Measurements from ENCODE around the gene NTM. TPM values are rescaled to one million over a fixed set of nuclear protein-coding genes. Genes with fewer than 3 reads are reported as not detected.

NTM gene
- total and polyA plus RNA-seq, 12 donors: 0.26 to 11.5 (median 4.0) TPM

DNA sequence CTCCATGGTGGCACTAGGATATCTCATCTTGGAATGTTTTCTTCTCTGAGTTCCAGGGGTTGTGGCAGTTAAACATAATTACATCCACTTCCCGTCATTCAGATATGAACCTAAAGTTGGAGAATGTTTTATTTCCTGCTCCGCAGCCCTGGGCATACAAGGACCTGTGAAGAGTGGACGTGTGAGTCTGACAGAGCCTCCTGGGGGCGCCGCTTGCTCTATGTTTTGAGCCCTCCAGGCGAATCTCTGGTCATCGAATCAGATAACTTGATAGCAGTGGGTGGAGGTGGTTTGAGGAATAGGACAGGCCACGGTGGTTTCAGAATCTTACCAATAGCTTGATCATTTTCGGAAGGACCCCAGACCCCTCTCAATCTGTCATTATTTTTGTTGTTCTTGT is 174.2 kb downstream of the NTM start:
- DNase-seq: no peak
- H3K27ac ChIP-seq: no peak overlapping the region
- TF ChIP-seq POLR2A (IDR thresholded peaks at IDR 0.05): no peak
- TF ChIP-seq, protein P1, sequence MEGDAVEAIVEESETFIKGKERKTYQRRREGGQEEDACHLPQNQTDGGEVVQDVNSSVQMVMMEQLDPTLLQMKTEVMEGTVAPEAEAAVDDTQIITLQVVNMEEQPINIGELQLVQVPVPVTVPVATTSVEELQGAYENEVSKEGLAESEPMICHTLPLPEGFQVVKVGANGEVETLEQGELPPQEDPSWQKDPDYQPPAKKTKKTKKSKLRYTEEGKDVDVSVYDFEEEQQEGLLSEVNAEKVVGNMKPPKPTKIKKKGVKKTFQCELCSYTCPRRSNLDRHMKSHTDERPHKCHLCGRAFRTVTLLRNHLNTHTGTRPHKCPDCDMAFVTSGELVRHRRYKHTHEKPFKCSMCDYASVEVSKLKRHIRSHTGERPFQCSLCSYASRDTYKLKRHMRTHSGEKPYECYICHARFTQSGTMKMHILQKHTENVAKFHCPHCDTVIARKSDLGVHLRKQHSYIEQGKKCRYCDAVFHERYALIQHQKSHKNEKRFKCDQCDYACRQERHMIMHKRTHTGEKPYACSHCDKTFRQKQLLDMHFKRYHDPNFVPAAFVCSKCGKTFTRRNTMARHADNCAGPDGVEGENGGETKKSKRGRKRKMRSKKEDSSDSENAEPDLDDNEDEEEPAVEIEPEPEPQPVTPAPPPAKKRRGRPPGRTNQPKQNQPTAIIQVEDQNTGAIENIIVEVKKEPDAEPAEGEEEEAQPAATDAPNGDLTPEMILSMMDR (IDR thresholded peaks at IDR 0.05): no peak
- H3K27me3 ChIP-seq: no peaks in the 10 kb centered on the region
- 58 to 68% (median 63%) methylated on average over 9 of the region's 9 CpGs for WGBS, 4 donors
- H3K4me1 ChIP-seq (replicated peaks in 1 of 2): no peaks in the 10 kb centered on the region
- H3K4me3 ChIP-seq: no peak overlapping the region
- H3K9me3 ChIP-seq (replicated peaks in 1 of 3): no peaks in the 10 kb centered on the region
- intact Hi-C loops (cut with DNase I): no loop called here
- H3K36me3 ChIP-seq (replicated peaks in 1 of 2): no peaks in the 10 kb centered on the region

DNA sequence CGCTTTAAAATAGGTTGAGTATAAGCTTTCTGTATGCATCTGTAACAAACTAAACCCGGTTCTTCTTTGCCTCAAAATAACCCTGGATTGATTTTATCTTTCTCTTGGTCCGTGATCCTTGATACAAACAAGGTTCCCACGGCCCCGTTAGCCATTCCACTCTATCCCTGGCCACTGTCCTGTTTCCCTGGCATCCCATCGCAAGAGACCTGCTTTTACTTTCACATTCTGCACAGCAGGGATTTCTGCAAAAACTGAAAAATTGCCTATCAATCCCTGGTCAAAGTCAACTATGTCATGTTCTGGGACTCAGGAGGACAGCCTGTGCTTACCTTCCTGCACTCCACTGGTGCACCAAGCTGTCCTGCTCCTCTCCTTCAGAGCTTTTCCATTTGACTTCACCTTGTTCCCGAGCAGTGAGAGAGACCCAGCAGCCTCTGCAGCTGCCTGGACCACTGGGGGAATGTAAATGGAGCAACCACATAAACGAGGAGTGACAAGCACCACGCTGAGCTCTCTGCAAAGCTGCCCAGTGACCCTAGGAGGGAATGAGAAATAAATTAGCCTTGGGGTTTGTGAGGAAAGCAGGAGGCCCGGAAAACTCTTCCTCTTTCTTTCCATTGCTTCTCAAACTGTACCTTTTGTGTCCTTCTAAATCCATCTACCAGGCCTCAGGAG is 175.9 kb downstream of the NTM start:
- TF ChIP-seq, protein P1 (IDR thresholded peaks at IDR 0.05): no peak
- no peak for TF ChIP-seq POLR2A (IDR thresholded peaks at IDR 0.05)
- no peaks in the 10 kb centered on the region for H3K4me1 ChIP-seq (replicated peaks in 1 of 2)
- 37 to 45% (median 42%) methylated on average over 10 of the region's 10 CpGs for WGBS, 4 donors
- H3K4me3 ChIP-seq: peak overlapping the region in 1 of 4 donors; percentile 34
- no peaks in the 10 kb centered on the region for H3K27me3 ChIP-seq
- DNase-seq: no peak
- H3K27ac ChIP-seq: no peak overlapping the region
- H3K36me3 ChIP-seq (replicated peaks in 1 of 2): no peaks in the 10 kb centered on the region
- intact Hi-C loops (cut with DNase I): no loop called here
- no peaks in the 10 kb centered on the region for H3K9me3 ChIP-seq (replicated peaks in 1 of 3)

DNA sequence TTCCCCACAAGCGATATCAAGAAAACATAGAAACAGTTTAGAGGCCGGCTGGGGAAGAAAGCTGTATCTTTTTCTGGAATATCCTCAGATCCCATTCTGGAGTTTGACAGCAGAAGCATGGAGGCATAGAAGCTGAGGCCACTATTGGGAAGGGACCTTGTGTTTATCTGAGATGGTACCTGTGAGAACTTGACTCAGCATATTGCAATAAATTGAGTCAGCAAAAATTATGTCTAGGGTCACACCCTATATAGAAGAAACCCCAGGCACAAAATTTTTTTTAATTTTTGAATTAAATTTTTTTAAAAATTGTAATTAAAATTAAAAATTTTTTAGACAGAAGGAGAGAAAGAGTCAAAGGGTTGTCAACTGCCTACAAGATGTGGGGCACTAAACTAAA is 178.7 kb downstream of the NTM start:
- 89 to 96% (median 92%) methylated on average over 2 of the region's 2 CpGs for WGBS, 4 donors
- Histone ChIP-seq H3K27me3 (no peaks in the 10 kb centered on the region), H3K4me3 (no peak overlapping the region), H3K27ac (no peak overlapping the region), H3K9me3 (replicated peaks in 1 of 3) (no peaks in the 10 kb centered on the region), H3K4me1 (replicated peaks in 1 of 2) (no peaks in the 10 kb centered on the region), H3K36me3 (replicated peaks in 1 of 2) (no peaks in the 10 kb centered on the region)
- DNase-seq: no peak
- intact Hi-C loops (cut with DNase I): no loop called here
- no peak for TF ChIP-seq POLR2A (IDR thresholded peaks at IDR 0.05)
- TF ChIP-seq, protein P1 (IDR thresholded peaks at IDR 0.05): no peak

- Histone ChIP-seq H3K27me3 (no peaks in the 10 kb centered on the region), H3K4me3 (no peak overlapping the region), H3K4me1 (replicated peaks in 1 of 2) (no peaks in the 10 kb centered on the region), H3K27ac (no peak overlapping the region), H3K9me3 (replicated peaks in 1 of 3) (no peaks in the 10 kb centered on the region), H3K36me3 (replicated peaks in 1 of 2) (no peaks in the 10 kb centered on the region)
- intact Hi-C loops (cut with DNase I): no loop called here
- DNase-seq: no peak
- WGBS, 4 donors: 78 to 83% (median 81%) methylated on average over 8 of the region's 8 CpGs
- no peak for TF ChIP-seq POLR2A (IDR thresholded peaks at IDR 0.05)
- TF ChIP-seq, protein P1 (IDR thresholded peaks at IDR 0.05): no peak
Measured at GRCh38 chr11:131549770-131550169, 179.4 kb downstream of the NTM start.

Measured in adrenal gland (tissue), 12 donors.